ENCODE measurements around the gene NKX2-2. TPM values are rescaled to one million over a fixed set of nuclear protein-coding genes. Genes with fewer than 3 reads are reported as not detected.

Gene NKX2-2
- total and polyA plus RNA-seq, 2 of the 4 experiments (the other 2 are of a cell fraction) = not detected

GRCh38 chr20:21557241-21558020, 43.6 kb upstream of the NKX2-2 start:
- no peak overlapping the region for H2AFZ ChIP-seq (replicated peaks; ENCODE audit: low read length, poor library complexity)
- no TSS peak for BruUV-seq (replicated peaks)
- H3K79me1 ChIP-seq (ENCODE audit: low read depth in 1 of 2, low read length in 2 of 2) = no peaks in the 10 kb centered on the region
- no peak overlapping the region for H3K4me2 ChIP-seq (ENCODE audit: low read depth, low read length)
- H3K4me1 ChIP-seq (ENCODE audit: control insufficient read depth, insufficient read depth, low read length) = no peaks in the 10 kb centered on the region
- no peak overlapping the region for H2AK9ac ChIP-seq (replicated peaks; ENCODE audit: low read depth, low read length, poor library complexity)
- dilution Hi-C loops (cut with HindIII; ENCODE audit: low sequenced_read_pairs, unreplicated experiment) = no loop called here
- no peak overlapping the region for H3K4me3 ChIP-seq (ENCODE audit: insufficient read depth, low read depth, low read length)
- no peaks in the 10 kb centered on the region for H3K36me3 ChIP-seq (ENCODE audit: control insufficient read depth, insufficient read depth, low read length)
- no peak overlapping the region for H2BK20ac ChIP-seq (ENCODE audit: low read depth, low read length)
- no peak overlapping the region for H2BK15ac ChIP-seq (ENCODE audit: low read depth, low read length)
- in situ Hi-C loops (cut with MboI; ENCODE audit: low sequenced_read_pairs) = no loop called here
- intact Hi-C loops (cut with micrococcal nuclease) = no loop called here
- H3K27me3 ChIP-seq (ENCODE audit: control insufficient read depth, insufficient read depth, low read length) = no peaks in the 10 kb centered on the region
- ChIA-PET CTCF (no interaction called here), POLR2A (ENCODE audit: unreplicated experiment) (no interaction called here)
- no peak for ATAC-seq (ENCODE audit: low read depth)
- no peak overlapping the region for H3K14ac ChIP-seq (replicated peaks; ENCODE audit: low read depth, low read length)
- H3K4ac ChIP-seq (ENCODE audit: low read depth, low read length) = no peak overlapping the region
- no peak for TF ChIP-seq CEBPB (IDR thresholded peaks at IDR 0.05; ENCODE audit: low read depth, low read length)
- TF ChIP-seq MAFK (IDR thresholded peaks at IDR 0.05; ENCODE audit: low read depth, low read length) = no peak
- TF ChIP-seq BHLHE40 (IDR thresholded peaks at IDR 0.05; ENCODE audit: low read depth, low read length) = no peak
- no peak for TF ChIP-seq ELK1 (IDR thresholded peaks at IDR 0.05; ENCODE audit: borderline replicate concordance, low read depth, low read length)
- TF ChIP-seq CTCF (conservative IDR thresholded peaks at IDR 0.05; ENCODE audit: low read depth, low read length) = no peak
- no peak for DNase-seq
- H2BK120ac ChIP-seq (ENCODE audit: low read depth, low read length) = no peak overlapping the region
- WGBS, 2 experiments (ENCODE audit: extremely low coverage in 2 of 2, insufficient read length in 1 of 2) = 66% methylated on average over 9 of the region's 20 CpGs; no CpG with 5 or more reads in 1 of the 2 experiments
- no peak overlapping the region for H4K5ac ChIP-seq (ENCODE audit: low read depth, low read length)
- no peak overlapping the region for H3K56ac ChIP-seq (ENCODE audit: extremely low read depth, insufficient read depth, low read length)
- H3K27ac ChIP-seq (ENCODE audit: insufficient read depth, low read length) = no peak overlapping the region
- H3K9ac ChIP-seq (ENCODE audit: low read depth, low read length) = no peak overlapping the region
- no peak overlapping the region for H4K91ac ChIP-seq (ENCODE audit: insufficient read depth, low read depth, low read length)
- H3K18ac ChIP-seq (ENCODE audit: low read depth, low read length) = no peak overlapping the region
- H4K20me1 ChIP-seq (ENCODE audit: insufficient read depth, low read length) = no peaks in the 10 kb centered on the region
- H2AK5ac ChIP-seq (ENCODE audit: low read depth, low read length) = no peak overlapping the region
- no peak overlapping the region for H4K8ac ChIP-seq (ENCODE audit: low read depth in 2 of 2, low read length in 2 of 2)
- H2BK5ac ChIP-seq (ENCODE audit: low read depth, low read length, poor library complexity, severe bottlenecking) = no peak overlapping the region
- no peaks in the 10 kb centered on the region for H3K9me1 ChIP-seq (ENCODE audit: insufficient read depth, low read length)
- no peaks in the 10 kb centered on the region for H3K9me3 ChIP-seq (ENCODE audit: control insufficient read depth, insufficient read depth, low read length)
- H3K23ac ChIP-seq (ENCODE audit: low read depth, low read length) = no peak overlapping the region
